HG03521 (cell line): Measurements from ENCODE around the gene TBC1D8.

Experiments
- ATAC-seq: cut with Tn5 transposase; IDR thresholded peaks from one replicate; pipeline ENCODE4 v1.9.1; 2021; ENCODE audit warnings: mild to moderate bottlenecking, moderate library complexity; ENCODE audit not compliant: unreplicated experiment

TBC1D8 gene

GRCh38 chr2:101113441-101114267 is 37.5 kb downstream of the TBC1D8 start:
- ATAC-seq = no peak

GRCh38 chr2:101112772-101113157 is 38.4 kb downstream of the TBC1D8 start:
- ATAC-seq = no peak

- no peak for ATAC-seq
These were observed 39.0 kb downstream of the TBC1D8 start for GRCh38 chr2:101111917-101112771.

- no peak for ATAC-seq
These were observed 39.8 kb downstream of the TBC1D8 start for GRCh38 chr2:101111262-101111838.

GRCh38 chr2:101109451-101110118 is 41.6 kb downstream of the TBC1D8 start:
- no peak for ATAC-seq

- ATAC-seq = no peak
These were observed 42.8 kb downstream of the TBC1D8 start for GRCh38 chr2:101108357-101108756.

GRCh38 chr2:101107241-101107640 is 43.9 kb downstream of the TBC1D8 start:
- ATAC-seq = no peak

DNA sequence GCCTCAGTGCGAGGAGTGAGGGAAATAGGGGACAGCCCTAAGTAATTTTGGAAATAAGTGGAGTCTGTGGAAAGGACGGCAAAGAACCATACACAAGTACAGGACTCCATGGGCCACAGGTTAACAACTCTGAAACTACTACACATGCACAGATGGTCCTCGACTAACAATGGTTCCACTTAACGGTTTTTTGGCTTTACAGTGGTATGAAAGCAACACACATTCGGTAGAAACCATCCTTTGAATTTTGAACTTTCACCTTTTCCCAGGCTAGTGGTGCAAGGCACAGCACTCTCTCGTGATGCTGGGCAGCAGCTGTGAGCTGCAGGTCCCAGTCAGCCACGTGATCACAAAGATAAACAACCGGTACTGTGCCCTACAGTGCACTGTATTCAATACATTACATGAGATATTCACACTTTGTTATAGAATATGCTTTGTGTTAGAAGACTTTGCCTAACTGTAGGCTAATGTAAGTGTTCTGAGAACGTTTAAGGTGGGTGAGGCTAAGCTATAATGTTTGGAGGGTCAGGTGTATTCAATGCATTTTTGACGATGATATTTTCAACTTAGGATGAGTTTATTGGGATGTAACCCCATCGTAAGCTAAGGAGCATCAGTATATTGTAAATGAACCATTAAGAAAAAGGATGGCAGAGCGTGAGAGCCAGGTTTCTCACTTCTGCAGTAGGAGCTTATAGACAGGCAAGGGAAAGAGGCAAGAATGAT is 44.6 kb downstream of the TBC1D8 start:
- ATAC-seq = no peak

GRCh38 chr2:101105654-101106053 is 45.5 kb downstream of the TBC1D8 start:
- ATAC-seq = no peak

DNA sequence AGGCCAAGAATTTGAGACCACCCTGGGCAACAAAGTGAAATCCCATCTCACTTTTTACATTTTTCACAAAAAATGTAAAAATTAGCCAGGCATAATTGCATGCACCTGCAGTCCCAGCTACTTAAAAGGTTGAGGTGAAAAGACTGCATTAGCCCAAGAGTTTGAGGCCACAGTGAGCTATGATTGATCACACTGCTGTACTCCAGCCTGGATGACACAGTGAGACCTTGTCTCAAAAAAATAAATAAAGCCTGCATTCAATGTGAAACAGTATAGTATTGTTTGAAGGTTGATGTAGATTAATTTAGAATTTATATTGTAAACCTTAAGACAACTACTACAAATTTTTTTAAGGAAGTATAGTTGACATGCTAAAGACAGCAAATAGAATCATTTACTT is 53.5 kb downstream of the TBC1D8 start:
- no peak for ATAC-seq

- ATAC-seq = no peak
These were observed 54.5 kb downstream of the TBC1D8 start for GRCh38 chr2:101096619-101097142.

DNA sequence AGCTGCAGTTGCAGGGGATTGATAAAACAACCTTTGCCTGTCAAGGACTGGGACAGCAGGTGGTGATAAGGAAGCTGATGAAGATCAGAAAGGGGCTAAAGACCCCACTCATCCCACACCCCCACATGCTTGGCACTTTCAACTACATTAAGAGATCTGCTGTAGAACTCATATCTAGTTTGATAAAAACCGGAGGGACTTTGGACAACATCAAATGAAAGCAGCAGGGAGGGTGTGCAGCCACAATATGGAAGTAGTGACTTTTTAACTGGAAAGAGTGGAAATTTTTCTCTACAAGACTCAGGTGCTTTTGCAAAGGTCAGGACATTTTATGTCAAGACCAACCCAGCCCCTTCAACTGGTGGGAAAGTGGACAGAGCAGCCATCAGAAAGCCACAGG is 56.8 kb downstream of the TBC1D8 start:
- ATAC-seq = no peak

DNA sequence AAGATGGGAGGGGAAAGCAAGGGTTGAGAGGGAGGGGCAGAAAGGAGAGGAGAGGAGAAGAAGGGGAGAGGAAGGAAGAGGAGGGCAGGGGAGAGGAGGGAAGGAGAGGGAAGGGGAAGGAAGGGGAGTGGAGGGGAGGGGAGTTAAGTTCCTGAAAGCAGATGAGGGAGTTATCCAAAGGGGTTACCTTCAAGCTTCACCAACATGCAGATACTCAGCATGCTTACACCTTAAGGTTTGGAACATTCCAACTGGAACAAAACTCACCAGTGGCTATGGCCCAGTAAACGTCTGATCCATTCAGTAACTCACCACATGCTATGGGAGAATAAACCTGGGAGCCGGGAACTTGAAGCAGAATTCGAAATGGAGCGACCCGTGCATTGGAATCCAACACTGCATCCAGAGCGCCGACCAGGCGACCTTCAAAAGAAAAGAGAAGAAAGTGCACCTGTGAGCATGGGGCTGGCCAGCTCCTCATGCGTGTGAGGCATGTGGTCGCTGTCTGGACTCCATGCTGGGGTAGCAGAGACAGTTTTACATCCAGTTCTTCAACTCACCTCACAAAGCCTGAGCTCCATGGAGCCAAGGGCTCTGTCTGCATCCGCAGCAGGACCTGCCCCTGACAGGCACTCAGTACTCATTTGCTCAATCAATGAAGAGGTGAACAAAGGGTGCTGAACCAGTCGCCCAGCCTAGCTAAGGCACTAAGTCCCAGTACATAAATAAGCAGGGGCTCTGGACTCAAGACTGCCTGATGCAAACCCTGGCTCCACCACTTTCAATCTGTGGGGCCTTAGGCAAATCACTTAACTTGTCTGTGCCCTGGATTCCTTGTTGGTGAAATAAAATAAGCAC is 61.0 kb downstream of the TBC1D8 start:
- no peak for ATAC-seq

GRCh38 chr2:101089419-101089818 is 61.8 kb downstream of the TBC1D8 start:
- peak; percentile 85 for ATAC-seq

DNA sequence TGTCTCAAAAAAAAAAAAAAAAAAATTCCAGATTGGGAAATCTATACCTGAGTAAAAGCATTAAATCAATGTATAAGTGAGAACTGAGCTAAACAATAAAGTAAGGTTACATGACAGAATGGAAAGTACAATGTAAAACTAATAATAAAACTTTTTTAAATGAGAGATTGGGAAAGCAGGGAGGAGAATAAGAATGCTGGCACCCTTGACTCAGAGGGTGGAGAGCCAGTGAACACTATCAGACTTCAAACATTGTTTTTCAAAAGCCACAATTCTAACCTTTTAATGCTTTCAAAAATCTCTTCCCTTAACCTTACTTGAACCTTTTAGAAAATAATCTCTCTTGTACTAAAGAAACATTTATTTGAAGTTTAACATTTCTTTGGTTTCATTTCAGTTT is 63.5 kb downstream of the TBC1D8 start:
- no peak for ATAC-seq

- no peak for ATAC-seq
These were observed 67.6 kb downstream of the TBC1D8 start for GRCh38 chr2:101083613-101084012.

- no peak for ATAC-seq
These were observed 68.2 kb downstream of the TBC1D8 start for GRCh38 chr2:101082998-101083397.

- no peak for ATAC-seq
These were observed 69.7 kb downstream of the TBC1D8 start for GRCh38 chr2:101081375-101081907.
